ENCODE measurements around the gene OSBPL10.

DNA sequence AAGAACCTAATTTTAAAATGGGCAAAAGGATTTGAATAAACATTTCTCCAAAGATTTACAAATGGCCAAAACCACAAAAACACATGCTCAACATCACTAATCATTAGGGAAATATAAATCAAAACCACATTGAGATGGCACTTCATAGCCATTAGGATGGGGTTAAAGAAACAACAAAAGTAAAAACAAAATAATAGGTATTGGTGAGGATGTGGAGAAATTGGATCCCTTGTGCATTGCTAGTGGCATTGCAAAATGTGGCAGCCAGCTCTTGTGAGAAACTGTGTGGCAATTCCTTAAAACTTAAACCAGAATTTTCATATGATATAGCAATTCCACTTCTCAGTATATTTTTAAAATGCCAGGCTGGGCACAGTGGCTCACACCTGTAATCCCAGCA, 321.8 kb downstream of the OSBPL10 start:
- TF ChIP-seq, protein P1, sequence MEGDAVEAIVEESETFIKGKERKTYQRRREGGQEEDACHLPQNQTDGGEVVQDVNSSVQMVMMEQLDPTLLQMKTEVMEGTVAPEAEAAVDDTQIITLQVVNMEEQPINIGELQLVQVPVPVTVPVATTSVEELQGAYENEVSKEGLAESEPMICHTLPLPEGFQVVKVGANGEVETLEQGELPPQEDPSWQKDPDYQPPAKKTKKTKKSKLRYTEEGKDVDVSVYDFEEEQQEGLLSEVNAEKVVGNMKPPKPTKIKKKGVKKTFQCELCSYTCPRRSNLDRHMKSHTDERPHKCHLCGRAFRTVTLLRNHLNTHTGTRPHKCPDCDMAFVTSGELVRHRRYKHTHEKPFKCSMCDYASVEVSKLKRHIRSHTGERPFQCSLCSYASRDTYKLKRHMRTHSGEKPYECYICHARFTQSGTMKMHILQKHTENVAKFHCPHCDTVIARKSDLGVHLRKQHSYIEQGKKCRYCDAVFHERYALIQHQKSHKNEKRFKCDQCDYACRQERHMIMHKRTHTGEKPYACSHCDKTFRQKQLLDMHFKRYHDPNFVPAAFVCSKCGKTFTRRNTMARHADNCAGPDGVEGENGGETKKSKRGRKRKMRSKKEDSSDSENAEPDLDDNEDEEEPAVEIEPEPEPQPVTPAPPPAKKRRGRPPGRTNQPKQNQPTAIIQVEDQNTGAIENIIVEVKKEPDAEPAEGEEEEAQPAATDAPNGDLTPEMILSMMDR (IDR thresholded peaks at IDR 0.05) = no peak
- TF ChIP-seq POLR2A (IDR thresholded peaks at IDR 0.05) (no peak), EP300 (IDR thresholded peaks at IDR 0.05) (no peak), POLR2AphosphoS5 (IDR thresholded peaks at IDR 0.05) (no peak)
